Activated CD4-positive, alpha-beta memory T cell treated with anti-CD3 and anti-CD28 coated beads for 36 hours (primary cell): ENCODE measurements around the gene FBN2. TPM values are rescaled to one million over a fixed set of nuclear protein-coding genes. Genes with fewer than 3 reads are reported as not detected.

Source experiments
- CTCF ChIA-PET: fragments of 350-600 bp; sonication (Branson Sonifier 250); formaldehyde crosslinking; loops from one replicate; lab custom pipeline; 2021; ENCODE audit warnings: antibody characterized with exemption, inconsistent platforms; lab: Charles Lee
- POLR2A ChIA-PET: fragments of 350-600 bp; sonication (Branson Sonifier 250); formaldehyde crosslinking; loops from one replicate; lab custom pipeline; 2021; ENCODE audit warnings: antibody characterized with exemption; lab: Charles Lee
- DNase-seq: peaks from one replicate; pipeline ENCODE4 v3.0.0-alpha.2; 2020
- H3K27ac Mint-ChIP-seq: one replicate; pipeline ENCODE4 v1.8.0; 2021; ENCODE audit warnings: mixed read lengths
- H3K27me3 Mint-ChIP-seq: one replicate; pipeline ENCODE4 v1.8.0; 2021; ENCODE audit warnings: mixed read lengths
- H3K36me3 Mint-ChIP-seq: one replicate; pipeline ENCODE4 v1.8.0; 2021; ENCODE audit warnings: mixed read lengths
- H3K4me1 Mint-ChIP-seq: one replicate; pipeline ENCODE4 v1.8.0; 2021; ENCODE audit warnings: low read depth, mixed read lengths
- H3K4me3 Mint-ChIP-seq: one replicate; pipeline ENCODE4 v1.8.0; 2021; ENCODE audit warnings: mild to moderate bottlenecking, mixed read lengths
- H3K9me3 Mint-ChIP-seq: one replicate; pipeline ENCODE4 v1.8.0; 2021; ENCODE audit warnings: mixed read lengths
- intact Hi-C: fragments of 100-400 bp; cut with micrococcal nuclease; formaldehyde crosslinking; loops from one replicate; pipeline ENCODE4 v1.15.1; 2023
- total RNA-seq, 2 experiments: library from RNA; stranded (reverse); gene quantifications; one replicate each; pipeline ENCODE4 v1.2.3, GENCODE V29; 2021

The FBN2 gene
- total RNA-seq, 2 experiments from 2014 or later: not detected

GRCh38 chr5:128213833-128214232 is 324.2 kb downstream of the FBN2 start:
- ChIA-PET POLR2A (no interaction called here), CTCF (interaction anchor here (0.9 to 2.2 kb wide), 7 partner anchors 12 to 1558 kb away, joined by 3 to 13 read pairs (median 6); no protein-coding TSS in a partner anchor)
- H3K4me1 Mint-ChIP-seq: no peaks in the 10 kb centered on the region
- DNase-seq: no peak
- intact Hi-C loops: loop anchor here (1.0 to 5.0 kb wide), 5 partner anchors 285 to 1638 kb away; no protein-coding TSS in a partner anchor
- H3K36me3 Mint-ChIP-seq: no peaks in the 10 kb centered on the region
- no peak overlapping the region for H3K4me3 Mint-ChIP-seq
- H3K27me3 Mint-ChIP-seq: peaks cover 3% of the 10 kb centered on the region
- no peaks in the 10 kb centered on the region for H3K9me3 Mint-ChIP-seq
- H3K27ac Mint-ChIP-seq: no peak overlapping the region

DNA sequence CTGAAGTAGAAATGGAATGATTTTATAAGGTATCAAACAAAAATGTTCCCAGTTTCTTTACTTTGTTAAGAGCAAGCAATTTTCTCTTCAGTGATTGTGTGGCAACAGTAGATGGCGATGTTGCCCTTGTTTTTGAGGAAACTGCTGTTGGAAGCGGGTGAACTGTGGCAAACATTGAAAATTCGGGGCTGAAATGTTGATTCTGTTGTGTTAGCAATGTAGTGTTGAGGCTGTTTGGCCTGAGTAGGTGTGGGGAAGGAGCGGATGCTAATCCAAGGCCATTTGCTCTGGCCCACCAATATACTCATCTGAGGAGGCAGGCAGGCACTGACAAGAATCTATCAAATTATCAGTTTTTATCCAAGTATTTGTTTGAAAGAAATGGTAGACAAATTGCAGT is 324.7 kb downstream of the FBN2 start:
- H3K27ac Mint-ChIP-seq: no peak overlapping the region
- no peaks in the 10 kb centered on the region for H3K9me3 Mint-ChIP-seq
- no peaks in the 10 kb centered on the region for H3K4me1 Mint-ChIP-seq
- H3K4me3 Mint-ChIP-seq: no peak overlapping the region
- ChIA-PET POLR2A (no interaction called here), CTCF (interaction anchor here (0.7 to 2.2 kb wide), 3 partner anchors 461 to 1554 kb away, joined by 3 to 13 read pairs (median 6); no protein-coding TSS in a partner anchor)
- H3K27me3 Mint-ChIP-seq: peaks cover 4% of the 10 kb centered on the region
- DNase-seq: peak; percentile 45
- intact Hi-C loops: loop anchor here (1.0 to 5.0 kb wide), 5 partner anchors 285 to 1639 kb away; no protein-coding TSS in a partner anchor
- H3K36me3 Mint-ChIP-seq: no peaks in the 10 kb centered on the region

DNA sequence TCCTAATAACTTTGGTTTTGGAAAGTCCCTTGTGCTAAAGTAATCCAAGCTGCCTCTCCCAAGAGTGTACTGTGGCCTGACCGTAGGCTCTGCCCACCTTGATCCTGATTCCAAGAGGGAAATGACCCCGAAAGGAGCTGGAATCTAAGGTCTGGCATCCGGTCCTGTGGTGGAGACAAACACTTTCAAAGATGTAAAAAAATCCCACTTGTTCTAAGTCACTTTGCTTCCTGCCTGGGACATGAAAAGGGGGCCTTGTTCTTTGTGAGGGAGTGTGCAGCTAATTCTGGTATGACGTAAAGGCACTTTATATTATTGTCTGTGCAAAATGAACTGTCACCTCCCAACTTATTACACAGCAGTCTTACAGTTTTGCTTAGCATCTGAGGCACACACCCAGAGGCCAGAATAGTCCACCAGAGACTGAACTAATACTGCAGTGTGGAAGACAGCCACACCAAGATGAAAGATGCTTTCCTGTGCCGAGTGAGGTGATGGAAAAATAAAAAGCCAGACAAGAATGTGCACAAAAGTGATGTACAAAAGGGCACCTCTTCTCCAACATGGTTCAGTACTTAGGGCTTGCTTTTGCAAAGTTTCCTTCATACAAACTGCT is 325.7 kb downstream of the FBN2 start:
- Mint-ChIP-seq H3K27ac (no peak overlapping the region), H3K4me1 (no peaks in the 10 kb centered on the region), H3K27me3 (peaks cover 4% of the 10 kb centered on the region), H3K9me3 (no peaks in the 10 kb centered on the region), H3K36me3 (no peaks in the 10 kb centered on the region), H3K4me3 (no peak overlapping the region)
- no peak for DNase-seq
- intact Hi-C loops: loop anchor here (2.0 to 5.0 kb wide), 4 partner anchors 287 to 1640 kb away; no protein-coding TSS in a partner anchor
- POLR2A ChIA-PET: no interaction called here
- CTCF ChIA-PET: interaction anchor here (1.1 to 2.2 kb wide), 3 partner anchors 462 to 1560 kb away, joined by 3 to 13 read pairs (median 6); no protein-coding TSS in a partner anchor

- intact Hi-C loops: no loop called here
- no peak overlapping the region for H3K27ac Mint-ChIP-seq
- no peak for DNase-seq
- H3K27me3 Mint-ChIP-seq: peaks cover 7% of the 10 kb centered on the region
- ChIA-PET POLR2A (no interaction called here), CTCF (no interaction called here)
- no peaks in the 10 kb centered on the region for H3K4me1 Mint-ChIP-seq
- H3K4me3 Mint-ChIP-seq: no peak overlapping the region
- H3K36me3 Mint-ChIP-seq: no peaks in the 10 kb centered on the region
- H3K9me3 Mint-ChIP-seq: no peaks in the 10 kb centered on the region
These were observed 329.6 kb downstream of the FBN2 start for GRCh38 chr5:128208436-128208835.
